ENCODE results near the gene RNF151. TPM values are rescaled to one million over a fixed set of nuclear protein-coding genes. Genes with fewer than 3 reads are reported as not detected.

The RNF151 gene
- total and polyA plus RNA-seq, 10 donors, result 0.16 to 0.26 (median 0.17) TPM; not detected in 7

DNA sequence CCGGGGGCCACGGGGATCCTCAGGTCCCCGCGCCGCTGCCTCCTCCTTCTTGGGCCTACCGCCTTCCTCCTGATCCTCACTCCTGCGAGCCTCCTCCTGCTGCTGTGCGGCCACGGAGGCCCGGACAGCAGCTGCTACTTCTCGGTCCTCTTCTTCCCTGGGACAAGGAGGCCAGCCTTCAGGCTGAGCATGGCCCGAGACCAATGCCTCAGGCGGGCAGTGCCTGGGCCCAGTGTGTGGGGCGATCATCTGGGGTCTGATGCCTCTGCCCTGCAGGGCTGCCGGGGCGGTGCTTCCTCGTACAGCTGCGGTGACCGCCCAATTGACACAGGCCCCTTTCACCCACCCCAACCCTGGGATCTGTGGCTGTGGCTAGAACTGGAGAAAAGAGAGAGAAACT is 34.4 kb downstream of the RNF151 start:
- intact Hi-C loops (cut with DNase I; ENCODE audit: low total_unique reads), result no loop called here
- Histone ChIP-seq H3K9me3 (no peaks in the 10 kb centered on the region), H3K27me3 (replicated peaks in 1 of 7) (no peaks in the 10 kb centered on the region), H3K36me3 (peaks cover 5 to 86% (median 69%) of the 10 kb centered on the region in 6 donors), H3K27ac (no peak overlapping the region), H3K4me1 (peaks cover 26 to 46% (median 30%) of the 10 kb centered on the region in 6 donors), H3K4me3 (no peak overlapping the region)
- TF ChIP-seq POLR2A (IDR thresholded peaks at IDR 0.05) (no peak), POLR2AphosphoS5 (IDR thresholded peaks at IDR 0.05) (peak in 1 of 3 donors; percentile 6), CTCF (IDR thresholded peaks at IDR 0.05 in 8 of 11, conservative IDR thresholded peaks at IDR 0.05 in 3 of 11) (no peak)
- 92 to 99% (median 95%) methylated on average over 10 to 19 of the region's 19 CpGs for WGBS, 5 donors
- no peak for DNase-seq

GRCh38 chr16:2001456-2002355 is 35.0 kb downstream of the RNF151 start:
- Histone ChIP-seq H3K9me3 (no peaks in the 10 kb centered on the region), H3K4me1 (peaks cover 30 to 53% (median 36%) of the 10 kb centered on the region in 6 donors), H3K27me3 (replicated peaks in 1 of 7) (no peaks in the 10 kb centered on the region), H3K36me3 (peaks cover 5 to 79% (median 68%) of the 10 kb centered on the region in 6 donors), H3K27ac (no peak overlapping the region), H3K4me3 (no peak overlapping the region)
- peak; percentile 72 for DNase-seq
- WGBS, 5 donors, result 95 to 97% (median 95%) methylated on average over 25 to 53 of the region's 53 CpGs
- intact Hi-C loops (cut with DNase I; ENCODE audit: low total_unique reads), result no loop called here
- TF ChIP-seq CTCF (IDR thresholded peaks at IDR 0.05 in 8 of 11, conservative IDR thresholded peaks at IDR 0.05 in 3 of 11), result no peak
- TF ChIP-seq POLR2AphosphoS5 (IDR thresholded peaks at IDR 0.05), result peak in 1 of 3 donors; percentile 36

DNA sequence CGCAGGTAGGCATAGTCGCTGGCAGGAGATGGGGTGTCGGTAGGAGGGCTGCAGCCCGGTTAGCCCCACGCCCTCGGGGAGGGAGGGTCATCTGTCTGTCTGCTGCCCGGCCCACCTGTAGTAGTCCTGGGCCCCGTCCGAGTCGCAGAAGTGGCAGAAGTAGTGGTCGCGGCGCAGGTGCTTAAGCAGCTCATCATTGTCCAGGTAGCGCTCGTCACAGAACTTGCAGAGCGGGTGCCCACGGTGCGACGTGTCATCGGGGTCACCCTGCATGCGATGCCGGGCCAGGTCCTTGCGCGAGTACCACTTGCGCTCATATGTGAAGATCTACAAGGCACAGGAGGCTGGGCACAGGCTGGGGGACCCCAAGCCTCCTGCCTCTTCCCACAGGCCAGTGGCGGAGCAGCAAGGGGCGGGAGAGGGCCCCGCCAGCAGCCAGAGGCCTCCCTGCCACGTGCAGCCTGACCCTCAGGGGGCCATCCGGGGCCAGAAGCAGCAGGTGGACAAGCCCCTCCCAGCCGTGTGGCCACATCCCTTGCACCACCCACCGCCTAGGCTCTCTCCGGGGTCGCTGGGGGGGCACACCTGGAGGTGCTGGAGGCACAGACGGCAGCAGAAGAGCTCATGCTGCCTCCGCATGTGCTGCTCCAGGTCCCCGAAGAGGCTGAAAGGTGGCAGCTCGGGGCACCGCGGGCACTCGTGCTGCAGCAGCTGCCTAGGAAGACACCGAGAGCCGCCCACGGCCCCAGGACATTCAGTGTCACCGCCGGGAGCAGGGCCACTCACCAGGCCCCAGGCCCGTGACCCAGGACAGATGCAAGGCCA is 36.0 kb downstream of the RNF151 start:
- TF ChIP-seq POLR2A (IDR thresholded peaks at IDR 0.05), result no peak
- no peak for TF ChIP-seq POLR2AphosphoS5 (IDR thresholded peaks at IDR 0.05)
- TF ChIP-seq CTCF (IDR thresholded peaks at IDR 0.05 in 8 of 11, conservative IDR thresholded peaks at IDR 0.05 in 3 of 11), result no peak
- 94 to 98% (median 95%) methylated on average over 31 to 47 of the region's 47 CpGs for WGBS, 5 donors

More for the DNA sequence above, 36.0 kb downstream of the RNF151 start:
- intact Hi-C loops (cut with DNase I; ENCODE audit: low total_unique reads), result no loop called here
- no peak overlapping the region for H3K4me3 ChIP-seq
- peaks cover 5 to 74% (median 59%) of the 10 kb centered on the region in 6 donors for H3K36me3 ChIP-seq
- H3K27me3 ChIP-seq (replicated peaks in 1 of 7), result no peaks in the 10 kb centered on the region
- no peaks in the 10 kb centered on the region for H3K9me3 ChIP-seq
- H3K4me1 ChIP-seq, result peaks cover 36 to 62% (median 45%) of the 10 kb centered on the region in 6 donors
- no peak overlapping the region for H3K27ac ChIP-seq
- DNase-seq, result peak; percentile 79

Data from spleen (tissue), 11 donors.